Endodermal cell (in vitro differentiated cells): ENCODE data around the gene RCSD1. TPM values are rescaled to one million over a fixed set of nuclear protein-coding genes. Genes with fewer than 3 reads are reported as not detected.

Source experiments
- DNase-seq: peaks from one replicate; pipeline ENCODE4 v3.0.0-alpha.2; 2017
- H3K27ac ChIP-seq: 2 replicates; pipeline ENCODE4 v1.5.1; 2013; ENCODE audit warnings: mild to moderate bottlenecking, low read depth, low read length, moderate library complexity
- H3K27me3 ChIP-seq: 2 replicates; pipeline ENCODE4 v1.6.1; 2013; ENCODE audit warnings: mild to moderate bottlenecking, low read length, moderate library complexity; ENCODE audit not compliant: insufficient read depth, control insufficient read depth, poor library complexity, severe bottlenecking
- H3K36me3 ChIP-seq: 2 replicates; pipeline ENCODE4 v1.7.0; 2013; ENCODE audit warnings: mild to moderate bottlenecking, low read length, moderate library complexity; ENCODE audit not compliant: control insufficient read depth, insufficient read depth
- H3K4me1 ChIP-seq: one replicate; pipeline ENCODE4 v1.7.0; 2013; ENCODE audit warnings: low read length; ENCODE audit not compliant: control insufficient read depth, insufficient read depth
- H3K4me3 ChIP-seq: 2 replicates; pipeline ENCODE4 v1.5.1; 2013; ENCODE audit warnings: mild to moderate bottlenecking, low read length, moderate library complexity
- H3K9ac ChIP-seq: 2 replicates; pipeline ENCODE4 v1.6.1; 2013; ENCODE audit warnings: mild to moderate bottlenecking, low read length, moderate library complexity; ENCODE audit not compliant: poor library complexity, severe bottlenecking; ENCODE audit errors: extremely low read depth
- H3K9me3 ChIP-seq: 2 replicates; pipeline ENCODE4 v1.6.1; 2013; ENCODE audit warnings: mild to moderate bottlenecking, low read length, moderate library complexity; ENCODE audit not compliant: control insufficient read depth
- H3K27ac Mint-ChIP-seq: 2 replicates; pipeline ENCODE4 v1.8.0; 2020; ENCODE audit warnings: mixed read lengths
- H3K27me3 Mint-ChIP-seq: 2 replicates; pipeline ENCODE4 v1.8.0; 2021; ENCODE audit warnings: mild to moderate bottlenecking, mixed read lengths; ENCODE audit not compliant: insufficient read depth
- H3K36me3 Mint-ChIP-seq: 2 replicates; pipeline ENCODE4 v1.8.0; 2020; ENCODE audit warnings: low read depth, mixed read lengths
- H3K4me1 Mint-ChIP-seq: 2 replicates; pipeline ENCODE4 v1.8.0; 2020; ENCODE audit warnings: mixed read lengths
- H3K4me3 Mint-ChIP-seq: 2 replicates; pipeline ENCODE4 v1.8.0; 2020; ENCODE audit warnings: mild to moderate bottlenecking, moderate library complexity, mixed read lengths
- H3K9me3 Mint-ChIP-seq: 2 replicates; pipeline ENCODE4 v1.8.0; 2020; ENCODE audit warnings: mild to moderate bottlenecking, mixed read lengths
- WGBS, 2 experiments: methylation state at CpG; one replicate each; pipeline versions ENCODE4 v1.1.5 to v1.1.7; 2013; ENCODE audit warnings: missing lambda C conversion rate in 2 of 2, mixed read lengths in 1 of 2; ENCODE audit not compliant: insufficient coverage in 1 of 2, insufficient read length in 1 of 2; 5-methylcytosine and 5-hydroxymethylcytosine counted together
- total RNA-seq, 2 donors: library from RNA; stranded (reverse); fragmentation: NEBNext Ultra II Directional in 1 of 2; extraction: Animal tissue kit (Norgen Biotek cat#: 25700) in 1 of 2; gene quantifications; 2 replicates in 1 of 2; 3 replicates in 1 of 2; pipeline ENCODE4 v1.2.1, GENCODE V29; 2021
- TF ChIP-seq, protein P1 (sequence below): fragments of 200-600 bp; sonication (generic); conservative IDR thresholded peaks from 2 replicates; pipeline ENCODE4 v1.5.0; 2021; ENCODE audit warnings: antibody characterized with exemption, mild to moderate bottlenecking

The RCSD1 gene
- total RNA-seq, 2 donors from 2014 or later = 0.11 to 0.29 TPM

GRCh38 chr1:167623951-167624350, 6.1 kb upstream of the RCSD1 start:
- H3K36me3 ChIP-seq = no peaks in the 10 kb centered on the region
- H3K27ac Mint-ChIP-seq = no peak overlapping the region

DNA sequence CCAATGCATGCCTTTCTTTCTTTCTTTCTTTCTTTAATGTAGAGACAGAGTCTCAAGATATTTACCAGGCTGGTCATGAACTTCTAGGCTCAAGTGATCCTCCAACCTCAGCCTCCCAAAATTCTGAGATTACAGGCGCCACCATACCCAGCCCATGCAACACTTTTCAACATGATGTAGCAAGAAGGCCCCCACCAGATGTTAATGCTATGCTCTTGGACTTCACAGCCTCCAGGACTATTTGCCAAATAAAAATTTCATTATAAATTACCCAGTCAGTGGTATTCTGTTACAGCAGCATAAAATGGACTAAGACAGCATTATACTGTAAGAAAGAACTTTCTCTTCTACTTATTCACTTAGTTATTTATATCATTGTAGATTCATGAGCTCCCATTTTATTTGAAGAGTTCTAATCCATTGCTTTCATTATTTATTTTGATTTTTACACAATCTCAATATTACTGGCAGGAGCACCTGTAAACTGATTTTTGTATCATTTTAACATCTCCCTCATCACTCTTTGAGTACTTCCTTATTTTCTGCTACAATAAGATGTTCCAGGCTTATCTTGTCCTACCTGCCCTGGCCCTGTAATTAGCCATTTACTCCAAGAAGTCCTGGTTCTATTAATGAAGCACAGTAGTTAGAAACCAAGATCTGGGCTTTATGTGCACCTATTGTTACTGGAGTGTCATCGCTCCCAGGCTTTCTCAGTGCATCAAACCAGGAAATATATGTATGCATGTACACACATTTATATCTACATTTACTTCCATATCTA, 4.8 kb upstream of the RCSD1 start:
- Histone ChIP-seq H3K4me1 (no peaks in the 10 kb centered on the region), H3K36me3 (no peaks in the 10 kb centered on the region), H3K9ac (no peak overlapping the region), H3K4me3 (no peak overlapping the region), H3K9me3 (peaks cover 4% of the 10 kb centered on the region), H3K27ac (no peak overlapping the region), H3K27me3 (peaks cover 19% of the 10 kb centered on the region)
- H3K27me3 Mint-ChIP-seq = peaks cover 33% of the 10 kb centered on the region
- TF ChIP-seq, protein P1, sequence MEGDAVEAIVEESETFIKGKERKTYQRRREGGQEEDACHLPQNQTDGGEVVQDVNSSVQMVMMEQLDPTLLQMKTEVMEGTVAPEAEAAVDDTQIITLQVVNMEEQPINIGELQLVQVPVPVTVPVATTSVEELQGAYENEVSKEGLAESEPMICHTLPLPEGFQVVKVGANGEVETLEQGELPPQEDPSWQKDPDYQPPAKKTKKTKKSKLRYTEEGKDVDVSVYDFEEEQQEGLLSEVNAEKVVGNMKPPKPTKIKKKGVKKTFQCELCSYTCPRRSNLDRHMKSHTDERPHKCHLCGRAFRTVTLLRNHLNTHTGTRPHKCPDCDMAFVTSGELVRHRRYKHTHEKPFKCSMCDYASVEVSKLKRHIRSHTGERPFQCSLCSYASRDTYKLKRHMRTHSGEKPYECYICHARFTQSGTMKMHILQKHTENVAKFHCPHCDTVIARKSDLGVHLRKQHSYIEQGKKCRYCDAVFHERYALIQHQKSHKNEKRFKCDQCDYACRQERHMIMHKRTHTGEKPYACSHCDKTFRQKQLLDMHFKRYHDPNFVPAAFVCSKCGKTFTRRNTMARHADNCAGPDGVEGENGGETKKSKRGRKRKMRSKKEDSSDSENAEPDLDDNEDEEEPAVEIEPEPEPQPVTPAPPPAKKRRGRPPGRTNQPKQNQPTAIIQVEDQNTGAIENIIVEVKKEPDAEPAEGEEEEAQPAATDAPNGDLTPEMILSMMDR = no peak
- peaks cover 8% of the 10 kb centered on the region for H3K4me1 Mint-ChIP-seq
- WGBS, 2 experiments = 89 to 90% methylated on average over 2 of the region's 2 CpGs
- H3K36me3 Mint-ChIP-seq = no peaks in the 10 kb centered on the region
- H3K27ac Mint-ChIP-seq = no peak overlapping the region
- H3K9me3 Mint-ChIP-seq = peaks cover 7% of the 10 kb centered on the region
- H3K4me3 Mint-ChIP-seq = no peak overlapping the region
- no peak for DNase-seq

More at GRCh38 chr1:167623951-167624350, 6.1 kb upstream of the RCSD1 start:
- no peak for DNase-seq
- Mint-ChIP-seq H3K4me1 (peaks cover 8% of the 10 kb centered on the region), H3K36me3 (no peaks in the 10 kb centered on the region), H3K27me3 (peaks cover 22% of the 10 kb centered on the region), H3K4me3 (no peak overlapping the region), H3K9me3 (peaks cover 7% of the 10 kb centered on the region)
- TF ChIP-seq, protein P1 = no peak
- Histone ChIP-seq H3K4me3 (no peak overlapping the region), H3K27me3 (peaks cover 7% of the 10 kb centered on the region), H3K27ac (no peak overlapping the region), H3K4me1 (no peaks in the 10 kb centered on the region), H3K9ac (no peak overlapping the region), H3K9me3 (peaks cover 4% of the 10 kb centered on the region)
- 89 to 100% methylated on average over 1 to 3 of the region's 3 CpGs for WGBS, 2 experiments

DNA sequence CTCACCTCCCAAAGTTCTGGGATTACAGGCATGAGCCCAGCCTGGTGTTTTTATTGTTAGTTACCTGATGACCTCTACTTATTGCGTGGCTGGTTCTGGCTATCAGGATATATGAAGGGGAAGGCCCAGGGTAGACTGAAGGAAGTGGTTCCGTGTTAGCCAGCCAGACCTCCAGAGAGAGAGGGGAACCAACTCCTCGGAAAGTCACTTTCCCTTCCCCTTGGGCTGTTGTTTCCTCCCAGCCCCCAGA, 2.5 kb upstream of the RCSD1 start:
- no peaks in the 10 kb centered on the region for H3K36me3 ChIP-seq
- Mint-ChIP-seq H3K27me3 (peaks cover 56% of the 10 kb centered on the region), H3K27ac (no peak overlapping the region), H3K4me3 (no peak overlapping the region), H3K9me3 (peaks cover 7% of the 10 kb centered on the region), H3K4me1 (peaks cover 22% of the 10 kb centered on the region), H3K36me3 (no peaks in the 10 kb centered on the region)
- no peak overlapping the region for H3K9ac ChIP-seq
- TF ChIP-seq, protein P1 = no peak
- no peak for DNase-seq
- H3K27me3 ChIP-seq = peaks cover 42% of the 10 kb centered on the region
- no peak overlapping the region for H3K27ac ChIP-seq
- peaks cover 4% of the 10 kb centered on the region for H3K9me3 ChIP-seq
- H3K4me3 ChIP-seq = no peak overlapping the region
- 86 to 100% methylated on average over 1 to 3 of the region's 3 CpGs for WGBS, 2 experiments
- no peaks in the 10 kb centered on the region for H3K4me1 ChIP-seq
